Loucy (cell line): ENCODE measurements around the gene ZNF674.
"Not testable (repeated sequence)": the region's sequence is repeated elsewhere in the genome, so short reads cannot be mapped to it uniquely, and the experiment has no call there.

Experiments
- H2AFZ ChIP-seq: fragments of 200-600 bp; sonication (generic); 2 replicates; pipeline ENCODE4 v1.6.0; 2016; ENCODE audit warnings: antibody characterized with exemption, mild to moderate bottlenecking, low read length, moderate library complexity
- H3F3A ChIP-seq: fragments of 200-600 bp; 2 replicates; pipeline ENCODE4 v1.6.0; 2016; ENCODE audit warnings: antibody characterized with exemption, low read depth, mild to moderate bottlenecking
- H3K27me3 ChIP-seq: fragments of 200-600 bp; sonication (generic); 2 replicates; pipeline ENCODE4 v1.6.1; 2014; ENCODE audit warnings: low read length, mild to moderate bottlenecking; ENCODE audit not compliant: insufficient read depth, poor library complexity, severe bottlenecking
- H3K36me3 ChIP-seq: fragments of 200-600 bp; sonication (generic); 2 replicates; pipeline ENCODE4 v1.6.1; 2016; ENCODE audit warnings: low read length; ENCODE audit not compliant: insufficient read depth
- H3K4me1 ChIP-seq: fragments of 200-600 bp; sonication (generic); 2 replicates; pipeline ENCODE4 v1.5.1; 2014; ENCODE audit warnings: low read length, mild to moderate bottlenecking; ENCODE audit not compliant: insufficient read depth, poor library complexity, severe bottlenecking
- H3K4me2 ChIP-seq: fragments of 200-600 bp; sonication (generic); 2 replicates; pipeline ENCODE4 v1.6.0; 2014; ENCODE audit warnings: antibody characterized with exemption, low read length, low read depth, mild to moderate bottlenecking; ENCODE audit not compliant: poor library complexity, severe bottlenecking
- H3K4me3 ChIP-seq: fragments of 200-600 bp; sonication (generic); 2 replicates; pipeline ENCODE4 v1.5.1; 2014; ENCODE audit warnings: low read length, mild to moderate bottlenecking, mixed read lengths; ENCODE audit not compliant: poor library complexity, severe bottlenecking
- H3K79me2 ChIP-seq: fragments of 200-600 bp; sonication (generic); 2 replicates; pipeline ENCODE4 v1.6.1; 2014; ENCODE audit warnings: low read length; ENCODE audit not compliant: insufficient read depth
- H3K9ac ChIP-seq: fragments of 200-600 bp; sonication (generic); 2 replicates; pipeline ENCODE4 v1.6.0; 2014; ENCODE audit warnings: mild to moderate bottlenecking, low read depth, low read length, moderate library complexity; ENCODE audit not compliant: poor library complexity, severe bottlenecking
- H3K9me2 ChIP-seq: fragments of 200-600 bp; sonication (generic); replicated peaks from 2 replicates; pipeline ENCODE4 v1.6.1; 2016; ENCODE audit warnings: low read depth, low read length, mixed read lengths
- H3K9me3 ChIP-seq: fragments of 200-600 bp; sonication (generic); 2 replicates; pipeline ENCODE4 v1.6.1; 2014; ENCODE audit warnings: mild to moderate bottlenecking, antibody characterized with exemption, low read length, low read depth; ENCODE audit not compliant: insufficient read depth
- H4K20me1 ChIP-seq: fragments of 200-600 bp; sonication (generic); 2 replicates; pipeline ENCODE4 v1.6.0; 2014; ENCODE audit warnings: antibody characterized with exemption, low read length, mild to moderate bottlenecking; ENCODE audit not compliant: insufficient read depth, poor library complexity, severe bottlenecking
- CTCF ChIP-seq: fragments of 200-600 bp; sonication (generic); conservative IDR thresholded peaks from 2 replicates; pipeline ENCODE4 v1.5.1; 2014; ENCODE audit warnings: mild to moderate bottlenecking, antibody characterized with exemption, low read length
- EZH2phosphoT487 ChIP-seq: fragments of 200-600 bp; IDR thresholded peaks from 2 replicates; pipeline ENCODE4 v1.6.1; 2018; ENCODE audit warnings: antibody characterized with exemption, mild to moderate bottlenecking, moderate library complexity, borderline replicate concordance

Gene ZNF674

GRCh38 chrX:46488712-46489111 lies 56.5 kb downstream of the ZNF674 start:
- H4K20me1 ChIP-seq: no peaks in the 10 kb centered on the region
- no peaks in the 10 kb centered on the region for H3K27me3 ChIP-seq
- H3K9ac ChIP-seq: no peak overlapping the region
- H3K36me3 ChIP-seq: no peaks in the 10 kb centered on the region
- no peaks in the 10 kb centered on the region for H3F3A ChIP-seq
- H3K4me1 ChIP-seq: no peaks in the 10 kb centered on the region
- no peaks in the 10 kb centered on the region for H3K9me3 ChIP-seq
- no peak overlapping the region for H3K4me3 ChIP-seq
- no peak overlapping the region for H3K4me2 ChIP-seq
- TF ChIP-seq EZH2phosphoT487 (no peak), CTCF (no peak)
- no peak overlapping the region for H2AFZ ChIP-seq
- no peaks in the 10 kb centered on the region for H3K79me2 ChIP-seq
- H3K9me2 ChIP-seq: no peaks in the 10 kb centered on the region

- Histone ChIP-seq H3K4me3 (no peak overlapping the region), H2AFZ (no peak overlapping the region), H3K4me2 (no peak overlapping the region), H3K9ac (no peak overlapping the region), H3K36me3 (no peaks in the 10 kb centered on the region), H3F3A (no peaks in the 10 kb centered on the region), H3K9me3 (no peaks in the 10 kb centered on the region), H3K4me1 (no peaks in the 10 kb centered on the region), H3K9me2 (no peaks in the 10 kb centered on the region), H4K20me1 (no peaks in the 10 kb centered on the region), H3K79me2 (no peaks in the 10 kb centered on the region), H3K27me3 (no peaks in the 10 kb centered on the region)
- no peak for TF ChIP-seq EZH2phosphoT487
- TF ChIP-seq CTCF: no peak; the same call in 1 of the 2 replicates
Measured at GRCh38 chrX:46485897-46486296, 59.3 kb downstream of the ZNF674 start.

- not testable (repeated sequence) for H3K27me3 ChIP-seq, H3K36me3 ChIP-seq, H3K9me3 ChIP-seq, H3F3A ChIP-seq, H3K4me3 ChIP-seq, H3K4me1 ChIP-seq, H3K79me2 ChIP-seq, H3K4me2 ChIP-seq, H2AFZ ChIP-seq, H3K9me2 ChIP-seq, H3K9ac ChIP-seq, H4K20me1 ChIP-seq
Measured at GRCh38 chrX:46478634-46479033, 66.6 kb downstream of the ZNF674 start.

- Histone ChIP-seq H3K36me3 (peaks cover 9% of the 10 kb centered on the region; the same call in 1 of the 2 replicates), H3K4me1 (no peaks in the 10 kb centered on the region), H3K79me2 (no peaks in the 10 kb centered on the region), H4K20me1 (no peaks in the 10 kb centered on the region), H2AFZ (no peak overlapping the region), H3K4me2 (no peak overlapping the region), H3K27me3 (no peaks in the 10 kb centered on the region), H3K9me2 (no peaks in the 10 kb centered on the region), H3K4me3 (no peak overlapping the region), H3F3A (no peaks in the 10 kb centered on the region), H3K9me3 (no peaks in the 10 kb centered on the region), H3K9ac (no peak overlapping the region)
- TF ChIP-seq EZH2phosphoT487 (no peak), CTCF (no peak)
Measured at GRCh38 chrX:46477435-46477834, 67.8 kb downstream of the ZNF674 start.
